22Rv1 (cell line): Measurements from ENCODE around the gene SPAG7.

ENCODE experiments used
- H3K27ac ChIP-seq: fragments of 450-650 bp; 2 replicates; pipeline ENCODE4 v1.5.1; 2017
- ZFX ChIP-seq: fragments of 450-650 bp; IDR thresholded peaks from 2 replicates; pipeline ENCODE4 v1.6.1; 2017; ENCODE audit warnings: antibody characterized with exemption, borderline replicate concordance
- TF ChIP-seq, protein P1 (sequence below): fragments of 450-650 bp; IDR thresholded peaks from 2 replicates; pipeline ENCODE4 v1.5.1; 2017; ENCODE audit warnings: mild to moderate bottlenecking

The SPAG7 gene

GRCh38 chr17:4968486-4969046 is 949 bp upstream of the SPAG7 start:
- TF ChIP-seq ZFX: no peak
- TF ChIP-seq, protein P1, sequence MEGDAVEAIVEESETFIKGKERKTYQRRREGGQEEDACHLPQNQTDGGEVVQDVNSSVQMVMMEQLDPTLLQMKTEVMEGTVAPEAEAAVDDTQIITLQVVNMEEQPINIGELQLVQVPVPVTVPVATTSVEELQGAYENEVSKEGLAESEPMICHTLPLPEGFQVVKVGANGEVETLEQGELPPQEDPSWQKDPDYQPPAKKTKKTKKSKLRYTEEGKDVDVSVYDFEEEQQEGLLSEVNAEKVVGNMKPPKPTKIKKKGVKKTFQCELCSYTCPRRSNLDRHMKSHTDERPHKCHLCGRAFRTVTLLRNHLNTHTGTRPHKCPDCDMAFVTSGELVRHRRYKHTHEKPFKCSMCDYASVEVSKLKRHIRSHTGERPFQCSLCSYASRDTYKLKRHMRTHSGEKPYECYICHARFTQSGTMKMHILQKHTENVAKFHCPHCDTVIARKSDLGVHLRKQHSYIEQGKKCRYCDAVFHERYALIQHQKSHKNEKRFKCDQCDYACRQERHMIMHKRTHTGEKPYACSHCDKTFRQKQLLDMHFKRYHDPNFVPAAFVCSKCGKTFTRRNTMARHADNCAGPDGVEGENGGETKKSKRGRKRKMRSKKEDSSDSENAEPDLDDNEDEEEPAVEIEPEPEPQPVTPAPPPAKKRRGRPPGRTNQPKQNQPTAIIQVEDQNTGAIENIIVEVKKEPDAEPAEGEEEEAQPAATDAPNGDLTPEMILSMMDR: no peak

DNA sequence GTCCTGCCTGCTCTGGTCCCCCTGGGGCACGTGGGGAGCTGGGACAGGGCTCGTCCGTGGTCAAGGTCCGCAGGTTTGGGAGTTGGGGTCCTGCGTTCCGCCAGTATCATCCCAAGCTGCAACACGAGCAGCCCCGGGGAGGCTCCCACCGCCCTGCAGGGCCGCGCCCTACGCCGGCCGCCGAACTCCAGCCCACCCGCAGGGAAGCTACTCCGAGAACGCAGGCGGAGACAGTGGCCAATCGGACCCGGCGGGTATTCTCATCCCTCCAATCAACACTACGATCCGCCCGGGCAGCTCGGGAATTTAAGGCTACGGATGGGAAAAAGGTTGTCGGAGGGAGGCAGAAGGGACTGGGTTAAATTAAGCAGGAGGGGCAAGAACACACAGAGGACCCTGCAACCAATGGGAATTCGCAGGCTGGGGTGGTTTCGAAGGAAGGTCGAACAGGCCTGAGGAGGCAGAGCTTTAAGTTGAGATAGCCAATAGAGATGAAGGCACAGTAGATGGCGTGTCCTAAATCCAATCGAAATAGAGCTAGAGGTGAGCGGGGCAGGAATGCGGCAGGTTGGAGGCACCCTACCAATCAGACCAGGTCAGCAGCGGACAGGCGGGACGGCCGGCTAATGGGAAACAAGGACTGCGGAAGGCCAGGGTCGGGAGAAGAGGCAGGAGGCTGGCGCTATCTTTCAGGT is 626 bp downstream of the SPAG7 start:
- H3K27ac ChIP-seq: peak overlapping the region; percentile 96
- TF ChIP-seq, protein P1: no peak
- TF ChIP-seq ZFX: no peak

More at GRCh38 chr17:4968486-4969046, 949 bp upstream of the SPAG7 start:
- peak overlapping the region; percentile 96 for H3K27ac ChIP-seq

- peak overlapping the region; percentile 96; the same call in 1 of the 2 replicates for H3K27ac ChIP-seq
- TF ChIP-seq, protein P1: no peak
- TF ChIP-seq ZFX: no peak
These were observed 2.2 kb downstream of the SPAG7 start for GRCh38 chr17:4965311-4965986.

- TF ChIP-seq, protein P1: no peak
- no peak for TF ChIP-seq ZFX
- peak overlapping the region; percentile 37 for H3K27ac ChIP-seq
These were observed 7.2 kb downstream of the SPAG7 start for GRCh38 chr17:4960279-4960922.

GRCh38 chr17:4959261-4959965 is 8.2 kb downstream of the SPAG7 start:
- TF ChIP-seq, protein P1: no peak
- TF ChIP-seq ZFX: no peak
- no peak overlapping the region for H3K27ac ChIP-seq

GRCh38 chr17:4958102-4958501 is 9.5 kb downstream of the SPAG7 start:
- 0 out of 2 replicates have a peak overlapping the region, but pooled peaks have one; percentile 13 for H3K27ac ChIP-seq
- TF ChIP-seq, protein P1: no peak
- TF ChIP-seq ZFX: no peak
